HFFc6 (cell line): ENCODE results near the gene NOD1. TPM values are rescaled to one million over a fixed set of nuclear protein-coding genes. Genes with fewer than 3 reads are reported as not detected.

Experiments
- DNase-seq: peaks from one replicate; pipeline ENCODE4 v3.0.0-alpha.2; 2018
- H3K27ac Mint-ChIP-seq: 2 replicates; pipeline ENCODE4 v1.8.0; 2020; ENCODE audit warnings: mild to moderate bottlenecking, mixed read lengths
- H3K27me3 Mint-ChIP-seq: 2 replicates; pipeline ENCODE4 v1.8.0; 2021; ENCODE audit warnings: mild to moderate bottlenecking, moderate library complexity, mixed read lengths; ENCODE audit not compliant: insufficient read depth
- H3K36me3 Mint-ChIP-seq: 2 replicates; pipeline ENCODE4 v1.8.0; 2021; ENCODE audit warnings: low read depth, mixed read lengths
- H3K4me1 Mint-ChIP-seq: 2 replicates; pipeline ENCODE4 v1.8.0; 2020; ENCODE audit warnings: low read depth, mixed read lengths
- H3K4me3 Mint-ChIP-seq: 2 replicates; pipeline ENCODE4 v1.8.0; 2020; ENCODE audit warnings: mild to moderate bottlenecking, moderate library complexity, mixed read lengths
- H3K9me3 Mint-ChIP-seq: 2 replicates; pipeline ENCODE4 v1.8.0; 2020; ENCODE audit warnings: mild to moderate bottlenecking, mixed read lengths
- CTCF ChIP-seq: fragments of 200-600 bp; sonication (generic); IDR thresholded peaks from 2 replicates; pipeline ENCODE4 v1.5.0; 2021; ENCODE audit warnings: antibody characterized with exemption, mild to moderate bottlenecking
- total RNA-seq, 6 experiments: library from RNA; stranded (reverse); fragmentation: NEBNext Ultra II Directional; extraction: Animal tissue kit (Norgen Biotek cat#: 25700); gene quantifications; 2 replicates in 1 of 6; 3 replicates in 5 of 6; pipeline ENCODE4 v1.2.3, GENCODE V29; 2021

The NOD1 gene
- total RNA-seq, 6 experiments from 2014 or later, result 2.8 to 3.9 (median 3.0) TPM

DNA sequence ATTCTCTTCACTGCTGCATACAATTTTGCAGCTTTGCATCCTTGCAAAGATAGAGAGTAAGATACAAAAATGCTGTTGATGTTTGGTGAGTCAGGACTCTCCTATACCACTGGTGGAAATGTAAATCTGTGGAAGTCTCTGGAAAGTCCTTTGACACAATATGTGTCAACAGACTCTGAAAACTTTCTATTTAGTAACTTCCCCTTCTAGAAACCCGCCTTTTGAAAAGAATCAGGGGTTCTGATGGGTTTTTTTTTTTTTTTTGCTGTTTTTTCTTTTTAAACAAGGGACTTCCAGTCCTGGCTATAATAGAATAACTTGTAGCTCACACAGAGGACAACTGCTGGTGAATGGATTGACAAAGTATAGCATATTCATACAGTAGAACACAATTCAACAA, 16.4 kb downstream of the NOD1 start:
- H3K4me3 Mint-ChIP-seq, result no peak overlapping the region
- H3K27me3 Mint-ChIP-seq, result no peaks in the 10 kb centered on the region; the same call in 1 of the 2 replicates
- no peak for TF ChIP-seq CTCF
- H3K36me3 Mint-ChIP-seq, result no peaks in the 10 kb centered on the region
- no peak for DNase-seq
- H3K9me3 Mint-ChIP-seq, result no peaks in the 10 kb centered on the region
- H3K27ac Mint-ChIP-seq, result no peak overlapping the region
- H3K4me1 Mint-ChIP-seq, result peaks cover 54% of the 10 kb centered on the region

DNA sequence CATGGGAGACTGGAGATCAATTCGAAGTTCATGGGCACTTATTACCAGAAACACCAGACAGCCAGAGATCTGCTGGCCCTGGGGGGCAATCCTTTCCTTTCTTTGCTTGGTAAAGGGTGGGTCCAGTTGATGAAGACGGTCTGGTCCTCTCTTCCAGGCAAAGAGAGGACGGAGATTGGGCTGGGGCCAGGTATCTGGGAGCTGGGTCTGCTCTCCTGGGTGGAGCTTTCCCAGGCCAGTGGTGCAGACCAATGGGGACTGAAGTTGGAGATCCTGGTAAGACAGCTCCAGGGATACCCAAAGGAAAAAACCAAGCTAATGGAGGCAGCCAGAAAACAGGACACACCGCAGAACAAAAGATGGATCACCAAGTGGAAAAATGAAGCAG, 18.3 kb downstream of the NOD1 start:
- H3K4me1 Mint-ChIP-seq, result peaks cover 43% of the 10 kb centered on the region
- H3K27ac Mint-ChIP-seq, result peak overlapping the region; percentile 92
- H3K27me3 Mint-ChIP-seq, result no peaks in the 10 kb centered on the region
- TF ChIP-seq CTCF, result no peak
- H3K36me3 Mint-ChIP-seq, result no peaks in the 10 kb centered on the region
- H3K4me3 Mint-ChIP-seq, result peak overlapping the region; percentile 83
- DNase-seq, result no peak
- H3K9me3 Mint-ChIP-seq, result no peaks in the 10 kb centered on the region

DNA sequence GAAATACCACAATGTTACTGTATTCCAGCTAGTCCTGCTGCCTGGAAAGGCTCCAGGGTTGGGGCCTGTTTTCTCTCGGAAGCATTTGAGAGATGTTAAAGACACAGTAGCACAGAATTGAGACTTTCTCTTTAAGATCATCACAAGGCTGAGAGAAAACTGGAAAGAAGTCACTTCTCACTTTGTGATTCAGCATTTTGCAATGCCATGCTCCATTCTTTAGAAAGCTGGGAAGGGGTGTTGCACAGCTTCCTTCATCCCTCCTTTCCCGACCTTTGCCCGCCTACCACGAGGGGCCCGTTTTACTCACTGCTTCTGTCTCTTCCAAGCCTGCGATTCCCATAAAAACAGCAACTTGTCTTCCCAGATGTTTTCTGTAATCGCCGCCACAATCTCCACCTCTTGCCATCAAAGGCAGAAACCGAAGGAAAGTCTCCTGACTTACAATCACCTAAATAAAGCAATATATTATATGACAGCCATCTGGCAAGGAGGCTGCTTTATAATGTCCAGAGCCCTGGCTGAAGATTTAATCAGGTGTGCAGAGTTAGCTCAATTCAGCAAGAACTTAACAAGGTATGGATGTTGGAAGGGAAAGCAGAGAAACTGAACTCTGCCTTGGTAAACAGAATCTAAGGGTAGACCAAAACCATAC, 18.9 kb downstream of the NOD1 start:
- DNase-seq, result peak; percentile 83
- H3K4me3 Mint-ChIP-seq, result peak overlapping the region; percentile 83
- no peaks in the 10 kb centered on the region for H3K36me3 Mint-ChIP-seq
- H3K27me3 Mint-ChIP-seq, result no peaks in the 10 kb centered on the region
- peak overlapping the region; percentile 92 for H3K27ac Mint-ChIP-seq
- H3K4me1 Mint-ChIP-seq, result peaks cover 41% of the 10 kb centered on the region
- TF ChIP-seq CTCF, result no peak
- H3K9me3 Mint-ChIP-seq, result no peaks in the 10 kb centered on the region

- no peaks in the 10 kb centered on the region for H3K9me3 Mint-ChIP-seq
These were observed 20.3 kb downstream of the NOD1 start for GRCh38 chr7:30458311-30458710.

GRCh38 chr7:30453921-30454320, 24.7 kb downstream of the NOD1 start:
- H3K36me3 Mint-ChIP-seq, result no peaks in the 10 kb centered on the region
- DNase-seq, result no peak
- H3K4me3 Mint-ChIP-seq, result no peak overlapping the region
- H3K27ac Mint-ChIP-seq, result no peak overlapping the region
- no peaks in the 10 kb centered on the region for H3K27me3 Mint-ChIP-seq
- H3K4me1 Mint-ChIP-seq, result peaks cover 14% of the 10 kb centered on the region
- TF ChIP-seq CTCF, result no peak
- H3K9me3 Mint-ChIP-seq, result no peaks in the 10 kb centered on the region

More at GRCh38 chr7:30458311-30458710, 20.3 kb downstream of the NOD1 start:
- no peaks in the 10 kb centered on the region for H3K36me3 Mint-ChIP-seq
- no peak for TF ChIP-seq CTCF
- no peak for DNase-seq
- H3K4me1 Mint-ChIP-seq, result peaks cover 31% of the 10 kb centered on the region
- peak overlapping the region; percentile 69 for H3K27ac Mint-ChIP-seq
- no peaks in the 10 kb centered on the region for H3K27me3 Mint-ChIP-seq
- peak overlapping the region; percentile 44; the same call in 1 of the 2 replicates for H3K4me3 Mint-ChIP-seq
